MCF 10A (cell line): ENCODE measurements around the gene SLC45A3. TPM values are rescaled to one million over a fixed set of nuclear protein-coding genes. Genes with fewer than 3 reads are reported as not detected.
A peak's percentile ranks its signal among the peaks of the same experiment; 100 is the strongest.

Experiments used
- BruUV-seq: library from RNA; stranded (reverse); fragments of 400-500 nt; replicated peaks from 2 replicates; lab custom pipeline; 2021; lab: Mats Ljungman, UMichigan
- CTCF ChIA-PET: fragments of 300-600 bp; sonication (Branson Sonifier 250); formaldehyde crosslinking; extraction: SDS; loops from one replicate; lab custom pipeline; 2021; ENCODE audit warnings: antibody characterized with exemption, inconsistent platforms; lab: Yijun Ruan, JAX
- POLR2A ChIA-PET: fragments of 300-600, 350-650 bp; sonication (Branson Sonifier 250); formaldehyde crosslinking; extraction: SDS; loops from one replicate; lab custom pipeline; 2020; ENCODE audit warnings: antibody characterized with exemption, inconsistent platforms; lab: Yijun Ruan, JAX
- DNase-seq: peaks from one replicate; pipeline ENCODE4 v3.0.0-alpha.2; 2018; ENCODE audit not compliant: unreplicated experiment
- H3K27ac Mint-ChIP-seq: one replicate; pipeline ENCODE4 v1.8.0; 2022; ENCODE audit warnings: mild to moderate bottlenecking, low read depth, mixed read lengths; ENCODE audit not compliant: unreplicated experiment
- H3K27me3 Mint-ChIP-seq: one replicate; pipeline ENCODE4 v1.8.0; 2022; ENCODE audit warnings: mixed read lengths; ENCODE audit not compliant: insufficient read depth, unreplicated experiment
- H3K36me3 Mint-ChIP-seq: one replicate; pipeline ENCODE4 v1.8.0; 2022; ENCODE audit warnings: mild to moderate bottlenecking, moderate library complexity, mixed read lengths; ENCODE audit not compliant: insufficient read depth, unreplicated experiment
- H3K4me1 Mint-ChIP-seq: one replicate; pipeline ENCODE4 v1.8.0; 2022; ENCODE audit warnings: mixed read lengths; ENCODE audit not compliant: insufficient read depth, unreplicated experiment
- H3K4me3 Mint-ChIP-seq: one replicate; pipeline ENCODE4 v1.8.0; 2022; ENCODE audit warnings: mild to moderate bottlenecking, moderate library complexity, mixed read lengths; ENCODE audit not compliant: unreplicated experiment
- H3K9me3 Mint-ChIP-seq: one replicate; pipeline ENCODE4 v1.8.0; 2022; ENCODE audit warnings: mixed read lengths; ENCODE audit not compliant: unreplicated experiment
- CTCF ChIP-seq: fragments of 200-600 bp; IDR thresholded peaks from one replicate; pipeline ENCODE4 v1.8.0; 2022; ENCODE audit warnings: antibody characterized with exemption, mild to moderate bottlenecking; ENCODE audit not compliant: unreplicated experiment
- intact Hi-C: fragments of 100-400 bp; cut with micrococcal nuclease; formaldehyde crosslinking; loops from 2 replicates; pipeline ENCODE4 v1.14.1; 2022
- total RNA-seq: library from RNA; stranded (reverse); gene quantifications from 2 replicates; pipeline ENCODE4 v1.2.3, GENCODE V29; 2022

Gene SLC45A3
- total RNA-seq, 1 experiment from 2014 or later = 3.1 TPM

GRCh38 chr1:205656236-205656635 lies 24.1 kb downstream of the SLC45A3 start:
- no TSS peak for BruUV-seq
- CTCF ChIA-PET = interaction anchor here (0.5 to 13.9 kb wide), 30 partner anchors 7 to 304 kb away, joined by 3 to 918 read pairs (median 6); partner anchors contain the start of genes ELK4 and SLC45A3
- DNase-seq = peak; percentile 68
- Mint-ChIP-seq H3K27ac (no peak overlapping the region), H3K27me3 (no peaks in the 10 kb centered on the region), H3K4me1 (no peaks in the 10 kb centered on the region), H3K4me3 (no peak overlapping the region), H3K9me3 (no peaks in the 10 kb centered on the region), H3K36me3 (no peaks in the 10 kb centered on the region)
- POLR2A ChIA-PET = interaction anchor here (0.6 to 8.5 kb wide), 10 partner anchors 11 to 132 kb away, joined by 3 to 203 read pairs (median 8); partner anchors contain the start of gene ELK4
- intact Hi-C loops = loop anchor here (5.0 to 10.0 kb wide), 3 partner anchors 119 to 259 kb away; partner anchors contain the start of gene RAB29
- TF ChIP-seq CTCF = no peak

- H3K36me3 Mint-ChIP-seq = no peaks in the 10 kb centered on the region
- BruUV-seq = no TSS peak
- intact Hi-C loops = loop anchor here (10.0 kb wide), 1 partner anchor 122 kb away; the partner anchor contains the start of gene RAB29
- POLR2A ChIA-PET = interaction anchor here (0.7 to 8.5 kb wide), 5 partner anchors 17 to 564 kb away, joined by 3 to 203 read pairs (median 80); partner anchors contain the start of gene ELK4
- no peak for DNase-seq
- H3K4me1 Mint-ChIP-seq = no peaks in the 10 kb centered on the region
- TF ChIP-seq CTCF = no peak
- no peak overlapping the region for H3K27ac Mint-ChIP-seq
- no peaks in the 10 kb centered on the region for H3K27me3 Mint-ChIP-seq
- no peak overlapping the region for H3K4me3 Mint-ChIP-seq
- CTCF ChIA-PET = interaction anchor here (0.7 to 11.6 kb wide), 7 partner anchors 10 to 442 kb away, joined by 3 to 918 read pairs (median 133); partner anchors contain the start of gene ELK4
- H3K9me3 Mint-ChIP-seq = no peaks in the 10 kb centered on the region
Measured at GRCh38 chr1:205652984-205653383, 27.3 kb downstream of the SLC45A3 start.

GRCh38 chr1:205650241-205650640 lies 30.1 kb downstream of the SLC45A3 start:
- no peak overlapping the region for H3K27ac Mint-ChIP-seq
- H3K36me3 Mint-ChIP-seq = no peaks in the 10 kb centered on the region

More at GRCh38 chr1:205650241-205650640, 30.1 kb downstream of the SLC45A3 start:
- H3K9me3 Mint-ChIP-seq = no peaks in the 10 kb centered on the region
- DNase-seq = no peak
- H3K27me3 Mint-ChIP-seq = no peaks in the 10 kb centered on the region
- H3K4me1 Mint-ChIP-seq = no peaks in the 10 kb centered on the region
- H3K4me3 Mint-ChIP-seq = no peak overlapping the region
- BruUV-seq = no TSS peak
- CTCF ChIA-PET = interaction anchor here (0.6 to 17.2 kb wide), 10 partner anchors 8 to 1107 kb away, joined by 3 to 381 read pairs (median 3); no protein-coding TSS in a partner anchor
- POLR2A ChIA-PET = interaction anchor here (1.6 to 1.8 kb wide), 2 partner anchors 14 to 58 kb away, joined by 8 to 10 read pairs; no protein-coding TSS in a partner anchor
- no peak for TF ChIP-seq CTCF
- intact Hi-C loops = loop anchor here (10.0 kb wide), 1 partner anchor 125 kb away; the partner anchor contains the start of gene RAB29
